PFSK-1 (cell line): ENCODE measurements around the gene NPC1L1.

ENCODE experiments used
- FOXP2 ChIP-seq: optimal IDR thresholded peaks from 2 replicates; pipeline ENCODE3; 2011; ENCODE audit warnings: borderline replicate concordance, control low read depth, inconsistent platforms; ENCODE audit not compliant: insufficient read depth; ENCODE audit errors: extremely low read length, extremely low read depth
- POLR2AphosphoS5 ChIP-seq: IDR thresholded peaks from 2 replicates; pipeline ENCODE4 v1.6.1; 2012; ENCODE audit warnings: low read depth, mild to moderate bottlenecking, control low read depth, low read length, moderate library complexity
- REST ChIP-seq, 2 experiments: IDR thresholded peaks; 2 replicates each; pipeline versions ENCODE4 v1.6.1 to v1.8.0; 2011 to 2012; ENCODE audit warnings: low read depth in 2 of 2, low read length in 2 of 2, control low read depth in 1 of 2, inconsistent platforms in 1 of 2, mild to moderate bottlenecking in 1 of 2, moderate library complexity in 1 of 2; ENCODE audit not compliant: insufficient read depth in 1 of 2
- SIN3A ChIP-seq: IDR thresholded peaks from 2 replicates; pipeline ENCODE4 v1.6.1; 2012; ENCODE audit warnings: mild to moderate bottlenecking, low read length, moderate library complexity, borderline replicate concordance; ENCODE audit not compliant: insufficient read depth
- TAF1 ChIP-seq: IDR thresholded peaks from 2 replicates; pipeline ENCODE4 v1.6.1; 2012; ENCODE audit warnings: low read length, control low read depth, borderline replicate concordance; ENCODE audit not compliant: insufficient read depth

The NPC1L1 gene

GRCh38 chr7:44573464-44574286 is 32.5 kb upstream of the NPC1L1 start, which contains the start of gene DDX56:
TSS of gene DDX56 (minus strand) at chr7:44573908. CDS start at chr7:44573895, 13 bp downstream.
- peak; percentile 78; the same call in 1 of the 2 replicates for TF ChIP-seq TAF1
- no peak for TF ChIP-seq FOXP2
- 0 out of 2 replicates have a peak, but pooled peaks have one; percentile 55 for TF ChIP-seq SIN3A
- TF ChIP-seq REST (IDR thresholded peaks at IDR 0.05; ENCODE audit: insufficient read depth in 1 of 2, low read depth in 2 of 2, low read length in 2 of 2) = no peak; a peak in 1 of 4 replicates
- TF ChIP-seq POLR2AphosphoS5 = peak; percentile 85; the same call in 1 of the 2 replicates

GRCh38 chr7:44572771-44573170 is 31.6 kb upstream of the NPC1L1 start:
- TF ChIP-seq POLR2AphosphoS5 (no peak), TAF1 (no peak), SIN3A (no peak), FOXP2 (no peak), REST (IDR thresholded peaks at IDR 0.05; ENCODE audit: insufficient read depth in 1 of 2, low read depth in 2 of 2, low read length in 2 of 2) (no peak)

GRCh38 chr7:44569959-44570358 is 28.8 kb upstream of the NPC1L1 start:
- TF ChIP-seq FOXP2 (no peak), REST (IDR thresholded peaks at IDR 0.05; ENCODE audit: insufficient read depth in 1 of 2, low read depth in 2 of 2, low read length in 2 of 2) (no peak), SIN3A (no peak), TAF1 (no peak), POLR2AphosphoS5 (no peak)

GRCh38 chr7:44568771-44569560 is 27.8 kb upstream of the NPC1L1 start:
- TF ChIP-seq REST (IDR thresholded peaks at IDR 0.05; ENCODE audit: insufficient read depth in 1 of 2, low read depth in 2 of 2, low read length in 2 of 2) (no peak), SIN3A (no peak), TAF1 (no peak), FOXP2 (no peak), POLR2AphosphoS5 (no peak)
